HepG2 (cell line): ENCODE results near the gene NEK6. TPM values are rescaled to one million over a fixed set of nuclear protein-coding genes. Genes with fewer than 3 reads are reported as not detected.

Source experiments
- AKNA ChIP-seq: sonication (generic); formaldehyde crosslinking; IDR thresholded peaks from 2 replicates; pipeline ENCODE4 v1.4.0; 2020; ENCODE audit warnings: missing genetic modification reagents, borderline replicate concordance
- ARID3A ChIP-seq: IDR thresholded peaks from 2 replicates; pipeline ENCODE4 v1.6.1; 2012; ENCODE audit warnings: low read depth, low read length, improper control_type of control experiment
- ATF7-NPFF ChIP-seq: sonication (generic); formaldehyde crosslinking; IDR thresholded peaks from 2 replicates; pipeline ENCODE4 v1.8.1; 2023; ENCODE audit warnings: mild to moderate bottlenecking, low read depth, missing genetic modification reagents, moderate library complexity
- DPF2 ChIP-seq: sonication (generic); formaldehyde crosslinking; IDR thresholded peaks from 2 replicates; pipeline ENCODE4 v1.4.0; 2020; ENCODE audit warnings: mild to moderate bottlenecking, low read depth, missing genetic modification reagents, borderline replicate concordance
- GPN1 ChIP-seq: sonication (generic); formaldehyde crosslinking; IDR thresholded peaks from 2 replicates; pipeline ENCODE4 v1.5.1; 2020; ENCODE audit warnings: missing genetic modification reagents, borderline replicate concordance
- MTA1 ChIP-seq: sonication (generic); formaldehyde crosslinking; IDR thresholded peaks from 2 replicates; pipeline ENCODE4 v1.4.0; 2020; ENCODE audit warnings: missing genetic modification reagents, mild to moderate bottlenecking, borderline replicate concordance
- MTERF4 ChIP-seq: sonication (generic); formaldehyde crosslinking; IDR thresholded peaks from 2 replicates; pipeline ENCODE4 v1.8.0; 2023; ENCODE audit warnings: mild to moderate bottlenecking, missing genetic modification reagents
- NFATC3 ChIP-seq: sonication (generic); formaldehyde crosslinking; IDR thresholded peaks from 2 replicates; pipeline ENCODE4 v1.5.1; 2020; ENCODE audit warnings: mild to moderate bottlenecking, missing genetic modification reagents
- NFE2L2 ChIP-seq: fragments of 150-350 bp; IDR thresholded peaks from 2 replicates; pipeline ENCODE4 v1.6.1; 2014; ENCODE audit warnings: low read length
- NFIC ChIP-seq: IDR thresholded peaks from 2 replicates; pipeline ENCODE4 v1.6.1; 2012; ENCODE audit warnings: mild to moderate bottlenecking, low read length, inconsistent platforms
- NFYB ChIP-seq: sonication (generic); formaldehyde crosslinking; IDR thresholded peaks from 2 replicates; pipeline ENCODE4 v1.4.0; 2020; ENCODE audit warnings: missing genetic modification reagents
- PLSCR1 ChIP-seq: sonication (generic); formaldehyde crosslinking; IDR thresholded peaks from 2 replicates; pipeline ENCODE4 v1.5.0; 2020; ENCODE audit warnings: missing genetic modification reagents, mild to moderate bottlenecking, borderline replicate concordance
- TEAD3 ChIP-seq: optimal IDR thresholded peaks from 2 replicates; pipeline ENCODE3; 2016; ENCODE audit warnings: borderline replicate concordance
- THYN1 ChIP-seq: sonication (generic); formaldehyde crosslinking; IDR thresholded peaks from 2 replicates; pipeline ENCODE4 v1.8.1; 2023; ENCODE audit warnings: low read depth, mild to moderate bottlenecking, moderate library complexity, missing genetic modification reagents, borderline replicate concordance
- TSC22D2 ChIP-seq: sonication (generic); formaldehyde crosslinking; IDR thresholded peaks from 2 replicates; pipeline ENCODE4 v1.5.1; 2020; ENCODE audit warnings: missing genetic modification reagents, mild to moderate bottlenecking, borderline replicate concordance
- ZFP1 ChIP-seq: IDR thresholded peaks from 2 replicates; pipeline ENCODE4 v1.6.1; 2016
- ZMAT3 ChIP-seq: sonication (generic); formaldehyde crosslinking; conservative IDR thresholded peaks from 2 replicates; pipeline ENCODE4 v1.7.0; 2021; ENCODE audit warnings: missing genetic modification reagents
- ZNF674 ChIP-seq: sonication (generic); formaldehyde crosslinking; IDR thresholded peaks from 2 replicates; pipeline ENCODE4 v1.5.0; 2020; ENCODE audit warnings: low read depth, mild to moderate bottlenecking, missing genetic modification reagents
- ZNF780A ChIP-seq: sonication (generic); formaldehyde crosslinking; IDR thresholded peaks from 2 replicates; pipeline ENCODE4 v1.8.0; 2022; ENCODE audit warnings: mild to moderate bottlenecking, missing genetic modification reagents, moderate library complexity
- polyA plus RNA-seq, 8 experiments: library from polyadenylated mRNA; depleted of rRNA in 3 of 8; stranded (reverse) in 7 of 8; unstranded in 1 of 8; fragments of >200 nt; fragmentation: Illumina TruSeq in 4 of 8; extraction: Trizol in 4 of 8; gene quantifications; 2 replicates each; pipeline versions ENCODE4 v1.2.1 to v1.2.3, GENCODE V29; 2011 to 2016; ENCODE audit warnings: low read depth in 4 of 8, missing spikeins in 1 of 8, mixed read lengths in 1 of 8; ENCODE audit not compliant: insufficient read depth in 1 of 8
- total RNA-seq, 5 experiments: library from RNA; depleted of rRNA; stranded (reverse); fragments of >200 nt; fragmentation: Illumina TruSeq; extraction: Trizol; gene quantifications; 2 replicates each; pipeline ENCODE4 v1.2.3, GENCODE V29; 2016; ENCODE audit warnings: low read depth in 1 of 5

The NEK6 gene
- total and polyA plus RNA-seq, 2 of the 13 experiments (the other 11 are each of a cell fraction or from before 2014, with no cell fraction given): 30.4 to 119 TPM

- TF ChIP-seq NFIC: peak; percentile 92
- no peak for TF ChIP-seq PLSCR1
- no peak for TF ChIP-seq NFYB (CRISPR knock-in tag)
- no peak for TF ChIP-seq AKNA
- 0 out of 2 replicates have a peak, but pooled peaks have one; percentile 57 for TF ChIP-seq TSC22D2
- TF ChIP-seq ZNF780A (CRISPR knock-in tag): no peak
- TF ChIP-seq DPF2 (CRISPR knock-in tag): no peak
- no peak for TF ChIP-seq MTA1 (CRISPR knock-in tag)
- TF ChIP-seq ZFP1 (CRISPR knock-in tag): no peak
- TF ChIP-seq ZMAT3 (CRISPR knock-in tag): no peak
- TF ChIP-seq TEAD3 (CRISPR knock-in tag): peak; percentile 47
- no peak for TF ChIP-seq THYN1
- no peak for TF ChIP-seq NFE2L2
- no peak for TF ChIP-seq ZNF674 (CRISPR knock-in tag)
- 0 out of 2 replicates have a peak, but pooled peaks have one; percentile 33 for TF ChIP-seq ARID3A
- TF ChIP-seq MTERF4 (CRISPR knock-in tag): no peak
- no peak for TF ChIP-seq ATF7-NPFF (CRISPR knock-in tag)
- TF ChIP-seq GPN1: no peak
- no peak for TF ChIP-seq NFATC3 (CRISPR knock-in tag)
These were observed 1.5 kb downstream of the NEK6 start (continued) for GRCh38 chr9:124259158-124259808.
